H9 (cell line): ENCODE measurements around the gene CCDC33. TPM values are rescaled to one million over a fixed set of nuclear protein-coding genes. Genes with fewer than 3 reads are reported as not detected.

Experiments used
- DNase-seq: peaks from one replicate; pipeline ENCODE4 v3.0.0-alpha.2; 2017
- H2AFZ ChIP-seq: one replicate; pipeline ENCODE4 v1.6.1; 2013; ENCODE audit warnings: mild to moderate bottlenecking, low read length, control low read depth, moderate library complexity
- H2AK5ac ChIP-seq: 2 replicates; pipeline ENCODE4 v1.6.1; 2013; ENCODE audit warnings: low read length, control low read depth, mixed read lengths; ENCODE audit not compliant: insufficient read length
- H2BK120ac ChIP-seq: one replicate; pipeline ENCODE4 v1.6.1; 2013; ENCODE audit warnings: low read depth, mild to moderate bottlenecking, low read length, control low read depth, inconsistent platforms; ENCODE audit not compliant: poor library complexity, severe bottlenecking
- H2BK12ac ChIP-seq: 2 replicates; pipeline ENCODE4 v1.6.1; 2013; ENCODE audit warnings: low read length, control low read depth, mixed read lengths, low read depth; ENCODE audit not compliant: insufficient read length
- H2BK15ac ChIP-seq: 2 replicates; pipeline ENCODE4 v1.6.1; 2013; ENCODE audit warnings: low read depth, low read length, control low read depth
- H2BK20ac ChIP-seq: one replicate; pipeline ENCODE4 v1.6.1; 2013; ENCODE audit warnings: low read depth, mild to moderate bottlenecking, low read length, control low read depth, inconsistent platforms; ENCODE audit not compliant: poor library complexity, severe bottlenecking
- H2BK5ac ChIP-seq: 2 replicates; pipeline ENCODE4 v1.6.1; 2013; ENCODE audit warnings: low read length, control low read depth, mixed read lengths; ENCODE audit not compliant: insufficient read length
- H3K14ac ChIP-seq: 2 replicates; pipeline ENCODE4 v1.6.1; 2013; ENCODE audit warnings: low read length, control low read depth; ENCODE audit not compliant: insufficient read depth
- H3K18ac ChIP-seq: 2 replicates; pipeline ENCODE4 v1.6.1; 2013; ENCODE audit warnings: low read depth, mild to moderate bottlenecking, mixed read lengths, low read length, control low read depth; ENCODE audit not compliant: insufficient read length
- H3K23ac ChIP-seq: 2 replicates; pipeline ENCODE4 v1.6.1; 2013; ENCODE audit warnings: low read length, control low read depth, mixed read lengths, low read depth; ENCODE audit not compliant: insufficient read length
- H3K23me2 ChIP-seq: 2 replicates; pipeline ENCODE4 v1.6.1; 2013; ENCODE audit warnings: low read depth, mild to moderate bottlenecking, mixed read lengths, low read length, control low read depth; ENCODE audit not compliant: insufficient read length, poor library complexity, severe bottlenecking
- H3K27ac ChIP-seq: 2 replicates; pipeline ENCODE4 v1.5.1; 2013; ENCODE audit warnings: low read length, control low read depth, mixed read lengths, low read depth; ENCODE audit not compliant: insufficient read length
- H3K27me3 ChIP-seq: 2 replicates; pipeline ENCODE4 v1.6.1; 2013; ENCODE audit warnings: low read length, control low read depth, inconsistent platforms; ENCODE audit not compliant: insufficient read depth
- H3K4ac ChIP-seq: 2 replicates; pipeline ENCODE4 v1.6.1; 2013; ENCODE audit warnings: low read depth, mild to moderate bottlenecking, control low read depth, inconsistent platforms, low read length, moderate library complexity
- H3K4me1 ChIP-seq: 2 replicates; pipeline ENCODE4 v1.6.1; 2013; ENCODE audit warnings: low read length, control low read depth, inconsistent platforms; ENCODE audit not compliant: insufficient read depth
- H3K4me2 ChIP-seq: 2 replicates; pipeline ENCODE4 v1.6.1; 2013; ENCODE audit warnings: low read length, control low read depth, mixed read lengths; ENCODE audit not compliant: insufficient read length, insufficient read depth
- H3K56ac ChIP-seq: 2 replicates; pipeline ENCODE4 v1.6.1; 2013; ENCODE audit warnings: low read depth, mild to moderate bottlenecking, mixed read lengths, low read length, control low read depth; ENCODE audit not compliant: insufficient read length
- H3K79me1 ChIP-seq: 2 replicates; pipeline ENCODE4 v1.6.1; 2013; ENCODE audit warnings: low read depth, mild to moderate bottlenecking, moderate library complexity, low read length, control low read depth, inconsistent platforms; ENCODE audit not compliant: insufficient read depth, poor library complexity, severe bottlenecking
- H3K79me2 ChIP-seq: 2 replicates; pipeline ENCODE4 v1.6.1; 2013; ENCODE audit warnings: low read length, control low read depth, inconsistent platforms; ENCODE audit not compliant: insufficient read depth
- H3K9ac ChIP-seq: 2 replicates; pipeline ENCODE4 v1.6.1; 2013; ENCODE audit warnings: low read length, control low read depth, mixed read lengths; ENCODE audit not compliant: insufficient read length; ENCODE audit errors: extremely low read depth
- H3K9me3 ChIP-seq: one replicate; pipeline ENCODE4 v1.6.1; 2013; ENCODE audit warnings: low read depth, low read length, inconsistent platforms; ENCODE audit not compliant: control insufficient read depth
- H3T11ph ChIP-seq: one replicate; pipeline ENCODE4 v1.6.1; 2013; ENCODE audit warnings: mild to moderate bottlenecking, low read length, control low read depth, inconsistent platforms
- H4K20me1 ChIP-seq: one replicate; pipeline ENCODE4 v1.6.1; 2013; ENCODE audit not compliant: control insufficient read depth, insufficient read length, insufficient read depth
- H4K5ac ChIP-seq: 2 replicates; pipeline ENCODE4 v1.6.1; 2013; ENCODE audit warnings: low read depth, mild to moderate bottlenecking, mixed read lengths, low read length, control low read depth; ENCODE audit not compliant: insufficient read length
- H4K8ac ChIP-seq: replicated peaks from 2 replicates; pipeline ENCODE4 v1.6.1; 2013; ENCODE audit warnings: low read length, control low read depth, mixed read lengths, low read depth; ENCODE audit not compliant: insufficient read length
- H4K91ac ChIP-seq: 2 replicates; pipeline ENCODE4 v1.6.1; 2013; ENCODE audit warnings: low read depth, mild to moderate bottlenecking, moderate library complexity, mixed read lengths, low read length, control low read depth; ENCODE audit not compliant: insufficient read length
- H3K27ac Mint-ChIP-seq, 3 experiments: 2 replicates in 2 of 3; 3 replicates in 1 of 3; pipeline ENCODE4 v1.8.0; 2020 to 2021; ENCODE audit warnings: mixed read lengths in 3 of 3, mild to moderate bottlenecking in 1 of 3, moderate library complexity in 1 of 3
- H3K27me3 Mint-ChIP-seq: 2 replicates; pipeline ENCODE4 v1.8.0; 2021; ENCODE audit warnings: low read depth, mild to moderate bottlenecking, moderate library complexity, mixed read lengths
- H3K36me3 Mint-ChIP-seq, 3 experiments: 2 replicates in 2 of 3; 3 replicates in 1 of 3; pipeline ENCODE4 v1.8.0; 2020 to 2021; ENCODE audit warnings: low read depth in 3 of 3, mixed read lengths in 3 of 3; ENCODE audit not compliant: insufficient read depth in 1 of 3
- H3K4me1 Mint-ChIP-seq, 2 experiments: 2 replicates each; pipeline ENCODE4 v1.8.0; 2020; ENCODE audit warnings: mixed read lengths in 2 of 2
- H3K4me3 Mint-ChIP-seq, 2 experiments: 2 replicates in 1 of 2; 3 replicates in 1 of 2; pipeline ENCODE4 v1.8.0; 2020 to 2021; ENCODE audit warnings: mild to moderate bottlenecking in 2 of 2, mixed read lengths in 2 of 2, moderate library complexity in 1 of 2
- H3K9me3 Mint-ChIP-seq, 2 experiments: 2 replicates in 1 of 2; 3 replicates in 1 of 2; pipeline ENCODE4 v1.8.0; 2020; ENCODE audit warnings: mild to moderate bottlenecking in 2 of 2, mixed read lengths in 2 of 2, moderate library complexity in 1 of 2
- WGBS: extraction: QIAGEN DNeasy Blood & Tissue Kit; methylation state at CpG from one replicate; pipeline ENCODE4 v1.1.7; 2013; ENCODE audit warnings: missing lambda C conversion rate, low lambda C conversion rate, mixed read lengths; ENCODE audit not compliant: insufficient read length; ENCODE audit errors: extremely low coverage; 5-methylcytosine and 5-hydroxymethylcytosine counted together
- total RNA-seq: library from RNA; stranded (reverse); gene quantifications from 2 replicates; pipeline ENCODE4 v1.2.1, GENCODE V29; 2021
- TF ChIP-seq, protein P1 (sequence below): fragments of 200-600 bp; sonication (generic); conservative IDR thresholded peaks from 3 replicates; pipeline ENCODE4 v1.8.0; 2021; ENCODE audit warnings: antibody characterized with exemption, mild to moderate bottlenecking

CCDC33 gene
- total RNA-seq, 1 experiment from 2014 or later = 4.6 TPM

DNA sequence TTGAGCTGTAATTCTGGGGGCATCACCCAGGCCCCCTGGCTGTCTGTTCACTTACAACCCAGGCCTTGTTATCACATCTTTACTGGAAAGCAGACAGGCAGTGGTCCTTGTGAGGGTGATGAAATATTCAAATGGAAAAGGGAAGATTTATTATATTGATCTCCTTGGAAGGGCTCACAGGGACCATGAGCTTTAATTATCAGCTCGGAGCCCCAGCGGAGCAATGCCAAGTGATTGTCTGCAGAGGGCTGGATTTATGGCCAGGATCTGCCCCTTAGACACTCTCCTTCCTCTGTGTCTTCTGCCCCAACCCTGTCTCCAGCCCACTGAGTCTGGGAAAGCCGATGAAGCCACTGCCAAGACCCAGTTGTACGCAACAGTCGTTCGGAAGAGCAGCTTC lies 31.9 kb downstream of the CCDC33 start:
- Histone ChIP-seq H2BK20ac (no peak overlapping the region), H3K9ac (no peak overlapping the region), H3T11ph (no peak overlapping the region), H4K5ac (no peak overlapping the region), H2BK12ac (no peak overlapping the region), H3K27me3 (no peaks in the 10 kb centered on the region), H4K91ac (no peak overlapping the region), H2AFZ (no peak overlapping the region), H3K79me1 (no peaks in the 10 kb centered on the region), H3K18ac (no peak overlapping the region), H2BK15ac (no peak overlapping the region), H4K20me1 (no peaks in the 10 kb centered on the region), H3K56ac (no peak overlapping the region), H3K9me3 (no peaks in the 10 kb centered on the region), H4K8ac (no peak overlapping the region), H2BK120ac (no peak overlapping the region), H3K4me1 (peaks cover 12% of the 10 kb centered on the region; the same call in 1 of the 2 replicates), H3K23ac (no peak overlapping the region), H3K4me2 (no peak overlapping the region), H3K14ac (no peak overlapping the region), H3K4ac (no peak overlapping the region), H3K27ac (no peak overlapping the region), H2BK5ac (no peak overlapping the region), H3K79me2 (no peaks in the 10 kb centered on the region), H3K23me2 (no peaks in the 10 kb centered on the region), H2AK5ac (no peak overlapping the region)
- no peaks in the 10 kb centered on the region for H3K36me3 Mint-ChIP-seq
- peaks cover 22 to 30% of the 10 kb centered on the region in 2 experiments for H3K4me1 Mint-ChIP-seq
- DNase-seq = no peak
- TF ChIP-seq, protein P1, sequence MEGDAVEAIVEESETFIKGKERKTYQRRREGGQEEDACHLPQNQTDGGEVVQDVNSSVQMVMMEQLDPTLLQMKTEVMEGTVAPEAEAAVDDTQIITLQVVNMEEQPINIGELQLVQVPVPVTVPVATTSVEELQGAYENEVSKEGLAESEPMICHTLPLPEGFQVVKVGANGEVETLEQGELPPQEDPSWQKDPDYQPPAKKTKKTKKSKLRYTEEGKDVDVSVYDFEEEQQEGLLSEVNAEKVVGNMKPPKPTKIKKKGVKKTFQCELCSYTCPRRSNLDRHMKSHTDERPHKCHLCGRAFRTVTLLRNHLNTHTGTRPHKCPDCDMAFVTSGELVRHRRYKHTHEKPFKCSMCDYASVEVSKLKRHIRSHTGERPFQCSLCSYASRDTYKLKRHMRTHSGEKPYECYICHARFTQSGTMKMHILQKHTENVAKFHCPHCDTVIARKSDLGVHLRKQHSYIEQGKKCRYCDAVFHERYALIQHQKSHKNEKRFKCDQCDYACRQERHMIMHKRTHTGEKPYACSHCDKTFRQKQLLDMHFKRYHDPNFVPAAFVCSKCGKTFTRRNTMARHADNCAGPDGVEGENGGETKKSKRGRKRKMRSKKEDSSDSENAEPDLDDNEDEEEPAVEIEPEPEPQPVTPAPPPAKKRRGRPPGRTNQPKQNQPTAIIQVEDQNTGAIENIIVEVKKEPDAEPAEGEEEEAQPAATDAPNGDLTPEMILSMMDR = no peak
- peaks cover 46% of the 10 kb centered on the region for H3K27me3 Mint-ChIP-seq
- H3K9me3 Mint-ChIP-seq = no peaks in the 10 kb centered on the region; a peak in 2 of 5 replicates
- H3K4me3 Mint-ChIP-seq = no peak overlapping the region
- H3K27ac Mint-ChIP-seq = no peak overlapping the region
- no CpG with 5 or more reads among the region's 6 CpGs for WGBS
